ENCODE measurements around the gene SNX8. TPM values are rescaled to one million over a fixed set of nuclear protein-coding genes. Genes with fewer than 3 reads are reported as not detected.
"Not testable (repeated sequence)": the region's sequence is repeated elsewhere in the genome, so short reads cannot be mapped to it uniquely, and the experiment has no call there.

Gene SNX8
- total RNA-seq, 1 experiment from 2014 or later = 86.6 TPM

DNA sequence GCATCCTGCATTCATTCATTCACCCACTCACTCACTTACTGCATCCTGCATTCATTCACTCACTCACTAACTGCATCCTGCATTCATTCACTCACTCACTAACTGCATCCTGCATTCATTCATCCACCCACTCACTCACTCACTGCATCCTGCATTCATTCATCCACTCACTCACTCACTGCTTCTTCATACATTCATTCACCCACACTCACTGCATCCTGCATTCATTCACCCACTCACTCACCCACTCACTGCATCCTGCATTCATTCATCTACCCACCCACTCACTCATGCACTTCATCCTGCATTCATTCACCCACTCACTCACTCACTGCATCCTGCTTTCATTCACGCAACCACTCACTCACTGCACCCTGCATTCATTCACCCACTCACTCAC lies 1.5 kb upstream of the SNX8 start:
- no peaks in the 10 kb centered on the region for H3K27me3 ChIP-seq (replicated peaks; ENCODE audit: control insufficient read depth, insufficient read depth, low read length)
- H3K4me3 ChIP-seq (ENCODE audit: low read depth, low read length) = no peak overlapping the region
- Mint-ChIP-seq H3K27me3 (ENCODE audit: insufficient read depth, unreplicated experiment) (no peaks in the 10 kb centered on the region), H3K27ac (ENCODE audit: unreplicated experiment) (no peak overlapping the region), H3K4me3 (ENCODE audit: unreplicated experiment) (no peak overlapping the region), H3K9me3 (ENCODE audit: unreplicated experiment) (no peaks in the 10 kb centered on the region), H3K36me3 (ENCODE audit: insufficient read depth, unreplicated experiment) (peaks cover 7% of the 10 kb centered on the region), H3K4me1 (ENCODE audit: low read depth, unreplicated experiment) (peaks cover 10% of the 10 kb centered on the region)
- peaks cover 16% of the 10 kb centered on the region for H3K4me1 ChIP-seq
- no peaks in the 10 kb centered on the region for H3K9me3 ChIP-seq
- POLR2A ChIA-PET = no interaction called here
- no TSS peak for BruUV-seq (replicated peaks)
- CTCF ChIA-PET = no interaction called here
- H3K36me3 ChIP-seq (ENCODE audit: control insufficient read depth, insufficient read depth, low read length) = no peaks in the 10 kb centered on the region
- intact Hi-C loops (cut with micrococcal nuclease; ENCODE audit: unreplicated experiment) = no loop called here
- no peak for DNase-seq
- TF ChIP-seq, protein P1, sequence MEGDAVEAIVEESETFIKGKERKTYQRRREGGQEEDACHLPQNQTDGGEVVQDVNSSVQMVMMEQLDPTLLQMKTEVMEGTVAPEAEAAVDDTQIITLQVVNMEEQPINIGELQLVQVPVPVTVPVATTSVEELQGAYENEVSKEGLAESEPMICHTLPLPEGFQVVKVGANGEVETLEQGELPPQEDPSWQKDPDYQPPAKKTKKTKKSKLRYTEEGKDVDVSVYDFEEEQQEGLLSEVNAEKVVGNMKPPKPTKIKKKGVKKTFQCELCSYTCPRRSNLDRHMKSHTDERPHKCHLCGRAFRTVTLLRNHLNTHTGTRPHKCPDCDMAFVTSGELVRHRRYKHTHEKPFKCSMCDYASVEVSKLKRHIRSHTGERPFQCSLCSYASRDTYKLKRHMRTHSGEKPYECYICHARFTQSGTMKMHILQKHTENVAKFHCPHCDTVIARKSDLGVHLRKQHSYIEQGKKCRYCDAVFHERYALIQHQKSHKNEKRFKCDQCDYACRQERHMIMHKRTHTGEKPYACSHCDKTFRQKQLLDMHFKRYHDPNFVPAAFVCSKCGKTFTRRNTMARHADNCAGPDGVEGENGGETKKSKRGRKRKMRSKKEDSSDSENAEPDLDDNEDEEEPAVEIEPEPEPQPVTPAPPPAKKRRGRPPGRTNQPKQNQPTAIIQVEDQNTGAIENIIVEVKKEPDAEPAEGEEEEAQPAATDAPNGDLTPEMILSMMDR (IDR thresholded peaks at IDR 0.05; ENCODE audit: insufficient read depth in 1 of 2, low read depth in 1 of 2, low read length in 1 of 2, severe bottlenecking in 1 of 2, unreplicated experiment in 1 of 2) = no peak

DNA sequence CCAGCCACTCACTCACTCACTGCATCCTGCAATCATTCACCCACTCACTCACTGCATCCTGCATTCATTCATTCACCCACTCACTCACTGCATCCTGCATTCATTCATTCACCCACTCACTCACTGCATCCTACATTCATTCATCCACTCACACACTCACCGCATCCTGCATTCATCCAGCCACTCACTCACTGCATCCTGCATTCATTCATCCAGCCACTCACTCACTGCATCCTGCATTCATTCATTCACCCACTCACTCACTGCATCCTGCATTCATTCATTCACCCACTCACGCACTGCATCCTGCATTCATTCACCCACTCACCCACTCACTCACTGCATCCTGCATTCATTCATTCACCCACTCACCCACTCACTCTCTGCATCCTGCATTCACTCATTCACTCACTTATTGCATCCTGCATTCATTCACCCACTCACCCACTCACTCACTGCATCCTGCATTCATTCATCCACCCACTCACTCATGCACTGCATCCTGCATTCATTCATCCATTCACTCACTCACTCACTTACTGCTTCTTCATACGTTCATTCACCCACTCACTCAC lies 802 bp upstream of the SNX8 start:
- H3K36me3 ChIP-seq (ENCODE audit: control insufficient read depth, insufficient read depth, low read length); H3K9me3 Mint-ChIP-seq (ENCODE audit: unreplicated experiment); H3K36me3 Mint-ChIP-seq (ENCODE audit: insufficient read depth, unreplicated experiment); H3K9me3 ChIP-seq; H3K27me3 ChIP-seq (replicated peaks; ENCODE audit: control insufficient read depth, insufficient read depth, low read length); H3K27ac Mint-ChIP-seq (ENCODE audit: unreplicated experiment); H3K27me3 Mint-ChIP-seq (ENCODE audit: insufficient read depth, unreplicated experiment); POLR2A ChIA-PET; BruUV-seq (replicated peaks); CTCF ChIA-PET; DNase-seq; H3K4me3 Mint-ChIP-seq (ENCODE audit: unreplicated experiment): not testable (repeated sequence)
- H3K4me1 Mint-ChIP-seq (ENCODE audit: low read depth, unreplicated experiment) = peaks cover 10% of the 10 kb centered on the region
- peak overlapping the region; percentile 29 for H3K4me3 ChIP-seq (ENCODE audit: low read depth, low read length)
- intact Hi-C loops (cut with micrococcal nuclease; ENCODE audit: unreplicated experiment) = loop anchor here (1.0 to 5.0 kb wide), 3 partner anchors 34 to 73 kb away; partner anchors contain the start of genes EIF3B, MRM2 and NUDT1
- peaks cover 23% of the 10 kb centered on the region for H3K4me1 ChIP-seq

GRCh38 chr7:2313450-2314208 lies 612 bp downstream of the SNX8 start:
- H3K4me1 ChIP-seq = peaks cover 34% of the 10 kb centered on the region
- TF ChIP-seq, protein P1 (IDR thresholded peaks at IDR 0.05; ENCODE audit: insufficient read depth in 1 of 2, low read depth in 1 of 2, low read length in 1 of 2, severe bottlenecking in 1 of 2, unreplicated experiment in 1 of 2) = no peak
- H3K4me1 Mint-ChIP-seq (ENCODE audit: low read depth, unreplicated experiment) = peaks cover 10% of the 10 kb centered on the region
- ChIA-PET POLR2A (no interaction called here), CTCF (interaction anchor here (0.7 kb wide), 1 partner anchor 72 kb away, joined by 3 read pairs; the partner anchor contains the start of genes MRM2 and NUDT1)
- no peak overlapping the region for H3K27ac Mint-ChIP-seq (ENCODE audit: unreplicated experiment)
- no peaks in the 10 kb centered on the region for H3K36me3 ChIP-seq (ENCODE audit: control insufficient read depth, insufficient read depth, low read length)
- BruUV-seq (replicated peaks) = TSS peak; percentile 22
- peaks cover 15% of the 10 kb centered on the region for H3K36me3 Mint-ChIP-seq (ENCODE audit: insufficient read depth, unreplicated experiment)
- H3K27me3 Mint-ChIP-seq (ENCODE audit: insufficient read depth, unreplicated experiment) = no peaks in the 10 kb centered on the region
- no peaks in the 10 kb centered on the region for H3K27me3 ChIP-seq (replicated peaks; ENCODE audit: control insufficient read depth, insufficient read depth, low read length)
- H3K9me3 Mint-ChIP-seq (ENCODE audit: unreplicated experiment) = no peaks in the 10 kb centered on the region
- H3K4me3 Mint-ChIP-seq (ENCODE audit: unreplicated experiment) = no peak overlapping the region
- H3K9me3 ChIP-seq = no peaks in the 10 kb centered on the region
- H3K4me3 ChIP-seq (ENCODE audit: low read depth, low read length) = peak overlapping the region; percentile 98
- intact Hi-C loops (cut with micrococcal nuclease; ENCODE audit: unreplicated experiment) = loop anchor here (1.0 to 5.0 kb wide), 3 partner anchors 32 to 71 kb away; partner anchors contain the start of genes EIF3B, MRM2 and NUDT1
- peak; percentile 43 to 49 for DNase-seq
